GM20000 (cell line): ENCODE results near the gene IFI6.

ENCODE experiments used
- DNase-seq: peaks from one replicate; pipeline ENCODE4 v3.0.0; 2012; ENCODE audit warnings: low spot score
- CTCF ChIP-seq: IDR thresholded peaks from 2 replicates; pipeline ENCODE4 v1.5.1; 2012; ENCODE audit warnings: mild to moderate bottlenecking, control low read depth; ENCODE audit errors: extremely low read depth, missing control alignments

Gene IFI6

GRCh38 chr1:27662707-27663393, 9.1 kb downstream of the IFI6 start:
- TF ChIP-seq CTCF = peak; percentile 70
- DNase-seq = peak; percentile 88

DNA sequence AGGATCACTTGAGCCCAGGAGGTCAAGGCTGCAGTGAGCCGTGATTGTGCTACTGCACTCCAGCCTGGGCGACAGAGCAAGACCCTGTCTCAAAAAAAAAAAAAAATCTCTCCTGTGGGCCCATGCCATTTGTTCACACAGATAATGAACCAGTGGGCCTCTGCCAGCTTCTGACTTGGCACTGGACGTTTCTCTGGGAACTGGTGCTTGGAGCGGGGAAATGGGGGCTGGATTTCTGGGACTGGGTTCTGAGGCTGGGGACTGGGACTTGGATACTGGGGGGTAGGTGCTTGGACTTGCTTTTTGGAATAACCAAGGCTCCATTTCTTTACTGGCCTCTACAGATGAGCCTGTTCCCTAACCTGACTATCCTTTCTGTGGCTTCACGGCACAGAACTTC, 9.7 kb downstream of the IFI6 start:
- TF ChIP-seq CTCF = no peak
- DNase-seq = no peak

- no peak for DNase-seq
Observed at GRCh38 chr1:27661412-27662075, 10.4 kb downstream of the IFI6 start.

DNA sequence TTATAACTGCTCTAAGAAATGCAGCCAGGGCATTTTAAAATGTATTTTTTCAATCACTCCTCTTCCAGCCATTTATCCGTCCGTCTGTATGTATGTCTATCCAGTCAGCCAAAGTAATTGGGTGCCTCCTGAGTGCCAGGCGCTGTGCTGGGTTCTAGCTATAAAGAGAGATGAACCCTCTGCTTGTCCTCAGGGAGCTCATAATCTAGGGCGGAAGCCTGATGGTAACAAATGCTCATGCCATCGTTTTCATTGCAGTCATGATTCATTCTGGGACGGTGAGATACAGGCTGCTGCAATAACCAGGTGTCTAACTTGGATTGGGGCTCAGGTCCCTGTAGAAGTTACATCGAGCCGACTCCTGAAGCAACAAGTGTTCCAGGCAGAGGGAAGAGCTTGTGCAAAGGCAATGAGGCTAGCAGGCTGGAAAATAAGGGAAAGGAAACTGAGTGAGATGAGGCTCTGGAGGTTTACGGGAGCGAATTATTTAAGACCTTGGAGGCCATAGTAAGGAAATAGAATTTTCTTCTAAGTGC, 11.6 kb downstream of the IFI6 start:
- TF ChIP-seq CTCF = no peak
- DNase-seq = no peak

More at GRCh38 chr1:27661412-27662075, 10.4 kb downstream of the IFI6 start:
- TF ChIP-seq CTCF = no peak

- peak; percentile 92 for DNase-seq
- TF ChIP-seq CTCF = no peak
Observed at GRCh38 chr1:27659497-27660299, 12.3 kb downstream of the IFI6 start.

- peak; percentile 66 for DNase-seq
- TF ChIP-seq CTCF = no peak
Observed at GRCh38 chr1:27658951-27659496, 13.0 kb downstream of the IFI6 start.
